ENCODE data around the gene MXRA8. TPM values are rescaled to one million over a fixed set of nuclear protein-coding genes. Genes with fewer than 3 reads are reported as not detected.

Gene MXRA8
- total RNA-seq, 1 experiment from 2014 or later = 9.6 TPM

DNA sequence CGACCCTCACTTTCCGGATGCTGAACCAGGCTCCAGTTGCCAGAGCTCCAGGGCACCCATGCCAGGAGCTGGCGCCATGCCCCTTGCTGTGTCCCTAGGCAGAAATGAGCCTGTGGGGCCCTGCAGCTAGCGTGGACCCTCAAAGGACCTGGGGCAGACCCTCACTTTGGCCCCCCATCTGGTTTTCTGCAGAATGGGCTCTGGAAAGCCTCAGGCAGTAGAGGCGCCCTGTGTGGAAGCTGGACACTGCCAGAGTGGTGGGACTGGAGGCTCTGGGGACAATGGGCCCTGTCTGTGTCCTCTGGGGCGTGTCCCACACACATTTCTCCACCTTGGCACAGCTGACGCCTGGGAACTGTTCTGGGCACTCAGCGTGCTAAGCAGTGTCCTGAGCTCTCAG lies 22.9 kb upstream of the MXRA8 start:
- Histone ChIP-seq H2AFZ (ENCODE audit: low read length) (no peak overlapping the region), H3K18ac (ENCODE audit: insufficient read length, low read depth, low read length) (no peak overlapping the region), H3K27ac (ENCODE audit: insufficient read length, low read depth, low read length) (no peak overlapping the region), H2BK15ac (ENCODE audit: low read depth, low read length) (no peak overlapping the region), H2BK120ac (ENCODE audit: low read depth, low read length, poor library complexity, severe bottlenecking) (no peak overlapping the region), H3K4me1 (ENCODE audit: insufficient read depth, low read length) (no peaks in the 10 kb centered on the region), H3K14ac (ENCODE audit: insufficient read depth, low read length) (no peak overlapping the region; the same call in 1 of the 2 replicates), H3K4me2 (ENCODE audit: insufficient read depth, insufficient read length, low read length) (no peak overlapping the region), H3K9ac (ENCODE audit: extremely low read depth, insufficient read length, low read length) (no peak overlapping the region), H3K23me2 (ENCODE audit: insufficient read length, low read depth, low read length, poor library complexity, severe bottlenecking) (no peaks in the 10 kb centered on the region), H3K4ac (ENCODE audit: low read depth, low read length) (no peak overlapping the region), H4K20me1 (ENCODE audit: control insufficient read depth, insufficient read depth, insufficient read length) (no peaks in the 10 kb centered on the region), H4K91ac (ENCODE audit: insufficient read length, low read depth, low read length) (no peak overlapping the region), H2BK12ac (ENCODE audit: insufficient read length, low read depth, low read length) (no peak overlapping the region), H3K23ac (ENCODE audit: insufficient read length, low read depth, low read length) (no peak overlapping the region), H3K9me3 (ENCODE audit: control insufficient read depth, low read depth, low read length) (no peaks in the 10 kb centered on the region), H3T11ph (ENCODE audit: low read length) (no peak overlapping the region), H3K79me2 (ENCODE audit: insufficient read depth, low read length) (no peaks in the 10 kb centered on the region), H2BK20ac (ENCODE audit: low read depth, low read length, poor library complexity, severe bottlenecking) (no peak overlapping the region), H4K8ac (replicated peaks; ENCODE audit: insufficient read length, low read depth, low read length) (no peak overlapping the region), H4K5ac (ENCODE audit: insufficient read length, low read depth, low read length) (no peak overlapping the region), H3K56ac (ENCODE audit: insufficient read length, low read depth, low read length) (no peak overlapping the region), H3K79me1 (ENCODE audit: insufficient read depth, low read depth, low read length, poor library complexity, severe bottlenecking) (peaks cover 3% of the 10 kb centered on the region), H3K27me3 (ENCODE audit: insufficient read depth, low read length) (no peaks in the 10 kb centered on the region), H2AK5ac (ENCODE audit: insufficient read length, low read length) (no peak overlapping the region), H2BK5ac (ENCODE audit: insufficient read length, low read length) (no peak overlapping the region)
- WGBS (ENCODE audit: extremely low coverage, insufficient read length, low lambda C conversion rate) = no CpG with 5 or more reads among the region's 8 CpGs
- no peak for DNase-seq
- H3K36me3 Mint-ChIP-seq (ENCODE audit: insufficient read depth in 1 of 3, low read depth in 3 of 3) = peaks cover under 1 to 21% (median 6%) of the 10 kb centered on the region in 3 experiments; a peak in 6 of 7 replicates
- TF ChIP-seq, protein P1, sequence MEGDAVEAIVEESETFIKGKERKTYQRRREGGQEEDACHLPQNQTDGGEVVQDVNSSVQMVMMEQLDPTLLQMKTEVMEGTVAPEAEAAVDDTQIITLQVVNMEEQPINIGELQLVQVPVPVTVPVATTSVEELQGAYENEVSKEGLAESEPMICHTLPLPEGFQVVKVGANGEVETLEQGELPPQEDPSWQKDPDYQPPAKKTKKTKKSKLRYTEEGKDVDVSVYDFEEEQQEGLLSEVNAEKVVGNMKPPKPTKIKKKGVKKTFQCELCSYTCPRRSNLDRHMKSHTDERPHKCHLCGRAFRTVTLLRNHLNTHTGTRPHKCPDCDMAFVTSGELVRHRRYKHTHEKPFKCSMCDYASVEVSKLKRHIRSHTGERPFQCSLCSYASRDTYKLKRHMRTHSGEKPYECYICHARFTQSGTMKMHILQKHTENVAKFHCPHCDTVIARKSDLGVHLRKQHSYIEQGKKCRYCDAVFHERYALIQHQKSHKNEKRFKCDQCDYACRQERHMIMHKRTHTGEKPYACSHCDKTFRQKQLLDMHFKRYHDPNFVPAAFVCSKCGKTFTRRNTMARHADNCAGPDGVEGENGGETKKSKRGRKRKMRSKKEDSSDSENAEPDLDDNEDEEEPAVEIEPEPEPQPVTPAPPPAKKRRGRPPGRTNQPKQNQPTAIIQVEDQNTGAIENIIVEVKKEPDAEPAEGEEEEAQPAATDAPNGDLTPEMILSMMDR (conservative IDR thresholded peaks at IDR 0.05) = no peak
- no peak overlapping the region for H3K27ac Mint-ChIP-seq
- no peaks in the 10 kb centered on the region for H3K27me3 Mint-ChIP-seq (ENCODE audit: low read depth)
- H3K4me3 Mint-ChIP-seq = no peak overlapping the region
- H3K4me1 Mint-ChIP-seq = peaks cover 6% of the 10 kb centered on the region in 2 experiments
- H3K9me3 Mint-ChIP-seq = no peaks in the 10 kb centered on the region

Data from H9 (cell line).